ACC112 (cell line): ENCODE measurements around the gene PLCD3.

ENCODE experiments used
- H2AFZ ChIP-seq: fragments of 200-600 bp; sonication (generic); one replicate; pipeline ENCODE4 v1.6.0; 2017; ENCODE audit warnings: antibody characterized with exemption, low read length; ENCODE audit not compliant: unreplicated experiment
- H3K27ac ChIP-seq: fragments of 200-600 bp; sonication (generic); 2 replicates; pipeline ENCODE4 v1.5.1; 2014; ENCODE audit warnings: low read depth, mild to moderate bottlenecking, antibody characterized with exemption, low read length, moderate library complexity
- H3K27me3 ChIP-seq: fragments of 200-600 bp; sonication (generic); 2 replicates; pipeline ENCODE4 v1.6.1; 2014; ENCODE audit warnings: mild to moderate bottlenecking, antibody characterized with exemption, low read length, moderate library complexity, mixed read lengths; ENCODE audit not compliant: insufficient read depth
- H3K36me3 ChIP-seq: fragments of 200-600 bp; sonication (generic); 2 replicates; pipeline ENCODE4 v1.6.1; 2016; ENCODE audit warnings: mild to moderate bottlenecking, antibody characterized with exemption, low read length, moderate library complexity, mixed read lengths; ENCODE audit not compliant: insufficient read depth
- H3K4me1 ChIP-seq: fragments of 200-600 bp; sonication (generic); one replicate; pipeline ENCODE4 v1.6.1; 2016; ENCODE audit warnings: low read length, mixed read lengths; ENCODE audit not compliant: insufficient read depth, unreplicated experiment, control insufficient read depth
- H3K4me3 ChIP-seq: fragments of 200-600 bp; sonication (generic); 2 replicates; pipeline ENCODE4 v1.5.1; 2014; ENCODE audit warnings: mild to moderate bottlenecking, low read depth, low read length
- H3K79me2 ChIP-seq: fragments of 200-600 bp; sonication (generic); one replicate; pipeline ENCODE4 v1.6.0; 2016; ENCODE audit warnings: low read length; ENCODE audit not compliant: control insufficient read depth, unreplicated experiment, insufficient read depth

The PLCD3 gene, protein sequence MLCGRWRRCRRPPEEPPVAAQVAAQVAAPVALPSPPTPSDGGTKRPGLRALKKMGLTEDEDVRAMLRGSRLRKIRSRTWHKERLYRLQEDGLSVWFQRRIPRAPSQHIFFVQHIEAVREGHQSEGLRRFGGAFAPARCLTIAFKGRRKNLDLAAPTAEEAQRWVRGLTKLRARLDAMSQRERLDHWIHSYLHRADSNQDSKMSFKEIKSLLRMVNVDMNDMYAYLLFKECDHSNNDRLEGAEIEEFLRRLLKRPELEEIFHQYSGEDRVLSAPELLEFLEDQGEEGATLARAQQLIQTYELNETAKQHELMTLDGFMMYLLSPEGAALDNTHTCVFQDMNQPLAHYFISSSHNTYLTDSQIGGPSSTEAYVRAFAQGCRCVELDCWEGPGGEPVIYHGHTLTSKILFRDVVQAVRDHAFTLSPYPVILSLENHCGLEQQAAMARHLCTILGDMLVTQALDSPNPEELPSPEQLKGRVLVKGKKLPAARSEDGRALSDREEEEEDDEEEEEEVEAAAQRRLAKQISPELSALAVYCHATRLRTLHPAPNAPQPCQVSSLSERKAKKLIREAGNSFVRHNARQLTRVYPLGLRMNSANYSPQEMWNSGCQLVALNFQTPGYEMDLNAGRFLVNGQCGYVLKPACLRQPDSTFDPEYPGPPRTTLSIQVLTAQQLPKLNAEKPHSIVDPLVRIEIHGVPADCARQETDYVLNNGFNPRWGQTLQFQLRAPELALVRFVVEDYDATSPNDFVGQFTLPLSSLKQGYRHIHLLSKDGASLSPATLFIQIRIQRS

DNA sequence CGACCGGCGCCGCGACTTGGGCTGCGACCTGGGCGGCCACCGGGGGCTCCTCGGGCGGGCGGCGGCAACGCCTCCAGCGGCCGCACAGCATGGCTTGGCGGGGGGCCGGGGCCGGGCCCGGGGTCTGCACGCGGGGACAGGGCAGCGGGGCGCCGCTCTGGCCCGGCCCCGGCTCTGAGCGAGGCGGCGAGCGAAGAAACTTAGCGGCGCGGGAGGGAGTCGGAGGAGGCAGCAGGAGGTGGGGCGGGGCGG, at the start of gene PLCD3:
Gene PLCD3, minus strand, starts transcription at position 196 of the 252 bp plus-strand sequence. Its CDS starts 105 bp downstream, at position 91.
- peak within 1 kb of the TSS; percentile 63 for H3K27ac ChIP-seq
- no peaks in the 10 kb centered on the region for H3K36me3 ChIP-seq
- peaks cover 26% of the 10 kb centered on the region for H3K4me1 ChIP-seq
- H3K79me2 ChIP-seq: no peaks in the 10 kb centered on the region
- H3K4me3 ChIP-seq: peak within 1 kb of the TSS; percentile 85
- H2AFZ ChIP-seq: peak within 1 kb of the TSS; percentile 76
- H3K27me3 ChIP-seq: no peaks in the 10 kb centered on the region

DNA sequence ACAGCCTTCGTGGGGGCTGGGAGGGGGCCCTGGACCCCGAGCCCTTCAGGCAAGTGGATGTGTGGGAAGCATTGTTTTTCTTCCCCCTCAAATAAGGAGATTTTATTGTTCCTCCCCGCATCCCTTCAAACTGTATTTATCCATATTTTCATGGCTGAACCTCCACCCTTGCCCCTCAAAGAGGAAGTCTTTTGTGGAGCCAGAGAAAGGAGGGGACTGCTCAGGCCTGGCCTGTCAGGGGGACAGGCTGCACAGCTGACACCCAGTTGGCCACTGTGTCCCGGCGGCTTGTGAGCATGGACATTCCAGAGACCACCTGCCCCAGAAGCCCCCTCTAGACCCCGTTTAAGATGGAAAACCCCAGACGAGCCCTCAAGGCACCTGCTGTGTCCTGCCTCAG, 45.2 kb upstream of the PLCD3 start:
- no peaks in the 10 kb centered on the region for H3K36me3 ChIP-seq
- peaks cover 14% of the 10 kb centered on the region for H3K4me1 ChIP-seq
- H3K79me2 ChIP-seq: no peaks in the 10 kb centered on the region
- H2AFZ ChIP-seq: no peak overlapping the region
- no peak overlapping the region for H3K27ac ChIP-seq
- H3K27me3 ChIP-seq: no peaks in the 10 kb centered on the region
- H3K4me3 ChIP-seq: no peak overlapping the region

DNA sequence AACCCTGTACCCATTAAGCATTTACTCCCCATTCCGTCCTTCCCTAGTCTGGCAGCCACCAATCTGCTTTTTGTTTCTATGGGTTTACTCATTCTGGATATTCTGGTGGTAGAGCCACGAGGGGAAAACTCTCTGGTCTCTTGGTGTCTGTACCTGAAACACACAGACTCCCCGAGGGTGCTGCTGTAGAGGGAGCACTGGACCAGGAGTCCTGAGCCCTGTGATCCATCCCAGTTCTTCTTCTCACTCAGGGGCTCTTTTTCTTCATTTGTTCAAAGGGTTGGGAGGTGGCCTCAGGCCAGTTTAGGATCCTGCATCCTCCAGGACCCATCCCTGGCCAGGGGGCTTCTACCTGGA, 43.4 kb upstream of the PLCD3 start:
- no peak overlapping the region for H3K27ac ChIP-seq
- no peaks in the 10 kb centered on the region for H3K27me3 ChIP-seq
- no peak overlapping the region for H3K4me3 ChIP-seq
- H3K79me2 ChIP-seq: no peaks in the 10 kb centered on the region
- peaks cover 32% of the 10 kb centered on the region for H3K4me1 ChIP-seq
- no peaks in the 10 kb centered on the region for H3K36me3 ChIP-seq
- H2AFZ ChIP-seq: peak overlapping the region; percentile 19

DNA sequence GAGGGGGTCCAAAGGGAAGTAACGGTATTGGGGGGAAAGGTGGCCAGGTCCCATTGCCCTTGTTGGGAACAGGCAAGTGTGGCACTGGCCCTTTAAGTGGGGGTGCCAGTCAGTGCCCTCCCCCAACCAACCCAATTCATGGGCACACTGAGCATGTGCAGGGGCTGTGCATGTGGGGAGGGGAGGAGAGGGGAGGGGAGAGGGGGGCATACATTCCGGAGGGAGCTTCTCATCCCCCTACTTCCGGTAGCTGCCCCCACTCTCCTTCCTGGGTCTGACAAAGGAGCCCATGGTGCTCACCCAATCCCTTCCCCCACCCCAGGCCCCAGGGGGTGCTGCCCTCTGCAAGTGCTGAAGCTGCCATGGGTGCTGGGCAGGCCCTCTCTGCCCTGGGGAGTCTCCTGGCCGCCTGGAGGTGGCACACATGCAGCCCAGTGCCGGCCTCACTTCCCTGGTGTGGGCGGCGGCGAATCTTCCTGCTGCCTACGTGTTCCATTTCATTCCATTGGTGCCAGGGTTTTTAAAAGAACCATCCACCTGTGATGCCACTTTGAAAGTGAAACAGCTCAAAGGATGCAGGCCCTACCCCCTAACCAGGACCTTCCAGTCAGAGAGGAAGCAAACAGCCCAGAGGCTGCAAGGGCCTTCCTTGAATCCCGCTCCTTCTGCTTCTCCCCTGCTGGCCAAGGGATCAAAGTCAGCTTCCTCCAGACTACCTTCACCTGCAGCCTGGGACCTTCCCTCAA, 40.4 kb upstream of the PLCD3 start:
- Histone ChIP-seq H3K4me1 (peaks cover 38% of the 10 kb centered on the region), H3K27ac (peak overlapping the region; percentile 81), H3K4me3 (peak overlapping the region; percentile 21), H3K36me3 (0 out of 2 replicates have a peak, but pooled peaks cover 3% of the 10 kb centered on the region), H3K27me3 (no peaks in the 10 kb centered on the region), H3K79me2 (no peaks in the 10 kb centered on the region), H2AFZ (peak overlapping the region; percentile 79)

DNA sequence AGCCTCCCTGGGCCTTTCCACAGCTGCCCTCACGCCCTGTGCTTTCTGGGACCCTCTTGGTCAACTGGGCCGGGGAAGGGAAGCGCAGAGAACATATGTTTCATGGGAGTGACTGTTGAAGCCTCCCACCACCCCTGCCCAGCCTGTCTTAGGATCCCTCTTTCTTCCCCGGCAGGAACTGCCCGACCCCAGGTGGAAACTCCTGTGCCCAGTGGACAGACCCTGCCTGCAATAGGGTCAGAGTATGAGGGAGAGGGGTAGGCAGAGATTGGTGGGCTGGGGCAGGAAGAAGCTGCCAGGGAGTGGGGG, 39.9 kb upstream of the PLCD3 start:
- Histone ChIP-seq H3K4me3 (peak overlapping the region; percentile 21), H3K4me1 (peaks cover 38% of the 10 kb centered on the region), H3K79me2 (no peaks in the 10 kb centered on the region), H3K27me3 (no peaks in the 10 kb centered on the region), H3K27ac (peak overlapping the region; percentile 81), H2AFZ (peak overlapping the region; percentile 79), H3K36me3 (0 out of 2 replicates have a peak, but pooled peaks cover 3% of the 10 kb centered on the region)

DNA sequence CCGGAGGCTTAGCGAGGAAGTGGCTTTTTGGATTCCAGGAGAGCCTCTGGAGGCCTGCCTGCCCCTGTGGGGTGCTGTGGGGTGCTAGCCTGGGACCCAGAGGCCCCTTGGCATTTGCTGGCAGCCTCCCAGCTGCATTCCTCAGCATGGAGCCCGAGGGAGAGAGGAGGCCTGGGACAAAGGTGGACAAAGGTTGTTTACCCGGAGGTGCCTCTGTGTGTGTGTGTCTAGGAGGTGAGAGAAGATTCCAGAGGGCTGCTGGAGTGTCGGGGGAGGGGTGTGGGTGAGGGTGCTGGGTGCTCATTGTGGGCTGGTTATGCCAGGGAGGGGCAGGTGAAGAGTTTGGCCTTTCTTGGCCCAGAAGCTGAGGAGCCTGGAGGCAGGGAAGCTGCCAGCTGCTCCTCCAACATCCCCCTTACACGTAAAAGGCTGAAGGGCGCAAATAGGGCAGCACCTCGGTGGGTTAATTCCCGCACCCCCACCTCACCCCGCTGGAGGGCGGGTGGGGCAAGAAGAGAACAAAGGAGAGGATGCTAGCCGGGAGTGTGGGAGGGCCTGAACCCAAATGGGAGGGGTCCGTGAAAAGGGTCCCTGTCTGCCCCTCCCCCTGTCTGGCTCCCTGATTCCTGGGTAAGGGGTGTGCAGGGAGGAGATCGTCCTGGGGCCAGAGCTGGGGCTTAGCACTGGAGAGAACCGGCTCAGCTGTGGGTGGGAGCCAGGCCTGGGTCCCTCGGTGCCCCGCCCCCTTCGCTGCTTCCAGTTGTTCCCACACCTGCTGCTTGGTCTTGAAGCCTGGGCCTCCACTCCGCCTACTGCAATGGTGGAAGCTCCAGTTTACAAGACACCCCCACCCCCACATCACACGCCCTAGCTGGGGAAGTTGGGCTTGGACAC, 39.3 kb upstream of the PLCD3 start:
- Histone ChIP-seq H3K4me3 (peak overlapping the region; percentile 21), H3K27me3 (no peaks in the 10 kb centered on the region), H3K36me3 (0 out of 2 replicates have a peak, but pooled peaks cover 3% of the 10 kb centered on the region), H3K4me1 (peaks cover 38% of the 10 kb centered on the region), H3K79me2 (no peaks in the 10 kb centered on the region), H2AFZ (peak overlapping the region; percentile 55), H3K27ac (peak overlapping the region; percentile 81)

DNA sequence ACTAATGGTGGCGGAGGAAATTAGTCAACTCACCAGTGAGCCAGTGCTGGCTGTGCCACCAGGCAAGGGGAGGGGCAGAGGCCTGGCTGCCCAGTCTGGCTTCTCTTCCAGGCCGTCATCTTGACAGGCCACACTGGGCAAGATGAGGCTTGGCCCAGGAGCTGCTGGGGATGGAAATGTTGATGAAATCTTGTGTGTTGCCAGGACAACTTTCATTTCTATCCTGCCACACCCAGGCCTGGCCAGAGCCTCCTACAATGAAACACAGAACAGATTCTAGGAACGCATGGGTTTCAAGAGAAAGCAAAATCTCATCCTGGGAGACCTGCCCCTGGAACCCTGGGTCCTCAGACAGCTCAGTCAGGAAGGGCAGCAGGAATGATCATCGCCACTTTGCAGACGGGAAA, 38.6 kb upstream of the PLCD3 start:
- Histone ChIP-seq H2AFZ (peak overlapping the region; percentile 55), H3K27ac (peak overlapping the region; percentile 81), H3K4me1 (peaks cover 34% of the 10 kb centered on the region), H3K4me3 (peak overlapping the region; percentile 21), H3K27me3 (no peaks in the 10 kb centered on the region), H3K79me2 (no peaks in the 10 kb centered on the region), H3K36me3 (0 out of 2 replicates have a peak, but pooled peaks cover 3% of the 10 kb centered on the region)

DNA sequence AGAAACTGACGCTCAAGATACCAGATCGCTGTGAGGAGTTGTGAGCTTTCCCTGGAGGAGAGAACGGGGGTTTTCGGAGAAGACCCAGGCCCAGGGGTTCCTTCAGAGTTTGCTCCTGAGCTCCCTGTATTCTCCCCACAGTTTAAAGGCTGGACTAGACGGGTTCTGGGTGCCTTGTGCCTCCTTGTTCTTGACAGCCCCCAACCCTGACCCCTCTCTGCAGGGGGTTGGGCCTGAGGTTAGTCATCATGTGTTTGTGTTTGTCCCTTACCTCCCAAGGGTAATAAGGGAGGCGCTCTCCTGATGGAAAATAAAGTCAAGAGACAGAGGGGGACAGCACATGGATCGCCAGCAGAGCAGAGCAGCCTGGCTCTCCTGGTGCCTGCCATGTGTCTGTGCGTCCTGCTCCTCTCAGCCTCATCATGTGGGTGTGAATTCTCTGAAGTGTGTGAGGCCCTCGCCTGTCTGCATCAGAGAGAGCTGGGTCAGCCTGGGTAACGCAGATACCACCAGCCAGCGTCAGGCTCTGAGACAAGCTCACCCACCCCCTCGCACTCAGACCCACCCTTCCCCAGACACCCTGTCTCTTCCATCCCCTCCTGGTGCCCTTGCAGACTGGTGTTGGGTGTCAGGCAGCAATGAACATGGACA, 38.1 kb upstream of the PLCD3 start:
- H3K36me3 ChIP-seq: 0 out of 2 replicates have a peak, but pooled peaks cover 3% of the 10 kb centered on the region
- H3K4me1 ChIP-seq: peaks cover 30% of the 10 kb centered on the region
- no peaks in the 10 kb centered on the region for H3K27me3 ChIP-seq
- no peaks in the 10 kb centered on the region for H3K79me2 ChIP-seq
- H2AFZ ChIP-seq: no peak overlapping the region
- peak overlapping the region; percentile 81 for H3K27ac ChIP-seq
- no peak overlapping the region for H3K4me3 ChIP-seq

DNA sequence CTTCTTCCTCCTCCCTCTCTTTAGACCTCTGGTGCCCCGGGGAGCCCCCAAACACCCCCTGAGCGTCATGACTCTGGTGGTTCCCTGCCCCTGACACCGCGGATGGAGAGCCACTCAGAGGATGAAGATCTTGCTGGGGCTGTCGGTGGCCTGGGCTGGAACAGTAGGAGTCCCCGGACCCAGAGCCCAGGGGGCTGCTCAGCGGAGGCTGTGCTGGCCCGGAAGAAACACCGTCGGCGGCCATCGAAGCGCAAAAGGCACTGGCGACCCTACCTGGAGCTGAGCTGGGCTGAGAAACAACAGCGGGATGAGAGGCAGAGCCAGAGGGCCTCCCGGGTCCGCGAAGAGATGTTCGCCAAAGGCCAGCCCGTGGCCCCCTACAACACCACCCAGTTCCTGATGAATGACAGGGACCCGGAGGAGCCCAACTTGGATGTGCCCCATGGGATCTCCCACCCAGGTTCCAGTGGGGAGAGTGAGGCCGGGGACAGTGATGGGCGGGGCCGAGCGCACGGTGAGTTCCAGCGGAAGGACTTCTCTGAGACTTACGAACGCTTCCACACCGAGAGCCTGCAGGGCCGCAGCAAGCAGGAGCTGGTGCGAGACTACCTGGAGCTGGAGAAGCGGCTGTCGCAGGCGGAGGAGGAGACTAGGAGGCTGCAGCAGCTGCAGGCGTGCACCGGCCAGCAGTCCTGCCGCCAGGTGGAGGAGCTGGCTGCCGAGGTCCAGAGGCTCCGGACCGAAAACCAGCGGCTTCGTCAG, 36.9 kb upstream of the PLCD3 start:
- Histone ChIP-seq H3K36me3 (0 out of 2 replicates have a peak, but pooled peaks cover 3% of the 10 kb centered on the region), H3K4me1 (peaks cover 30% of the 10 kb centered on the region), H2AFZ (no peak overlapping the region), H3K79me2 (no peaks in the 10 kb centered on the region), H3K27me3 (no peaks in the 10 kb centered on the region), H3K27ac (no peak overlapping the region), H3K4me3 (no peak overlapping the region)
